HEK293 (cell line): ENCODE data around the gene RAB3C.

Source experiments
- CTCF ChIA-PET: fragments of 350-600 bp; formaldehyde crosslinking; extraction: SDS; loops from one replicate; lab custom pipeline; 2021; ENCODE audit warnings: antibody characterized with exemption; lab: Yijun Ruan, JAX
- POLR2A ChIA-PET: fragments of 300-600 bp; formaldehyde crosslinking; extraction: SDS; loops from one replicate; lab custom pipeline; 2020; ENCODE audit warnings: antibody characterized with exemption, inconsistent platforms; lab: Yijun Ruan, JAX
- H3K27ac ChIP-seq: fragments of 200-500 bp; sonication (Bioruptor generic); 2 replicates; pipeline ENCODE4 v1.5.1; 2014; ENCODE audit warnings: low read depth, low read length, control low read depth, inconsistent platforms; ENCODE audit errors: extremely low read depth
- H3K36me3 ChIP-seq, 2 experiments: fragments of 200-500 bp in 1 of 2; sonication (Bioruptor generic) in 1 of 2; 1 replicate in 1 of 2; 2 replicates in 1 of 2; pipeline ENCODE4 v1.5.1; 2014 to 2017; ENCODE audit warnings: inconsistent platforms in 2 of 2, low read length in 2 of 2; ENCODE audit not compliant: control insufficient read depth in 2 of 2, insufficient read depth in 1 of 2
- H3K4me1 ChIP-seq: fragments of 200-500 bp; sonication (Bioruptor generic); 2 replicates; pipeline ENCODE4 v1.5.1; 2014; ENCODE audit warnings: mild to moderate bottlenecking, low read length, inconsistent platforms; ENCODE audit not compliant: control insufficient read depth, insufficient read depth
- H3K4me3 ChIP-seq: 2 replicates; pipeline ENCODE4 v1.5.1; 2011; ENCODE audit warnings: low read depth, mild to moderate bottlenecking, control low read depth, low read length, moderate library complexity
- H3K9me3 ChIP-seq: fragments of 200-500 bp; sonication (Bioruptor generic); 2 replicates; pipeline ENCODE4 v1.5.1; 2014; ENCODE audit warnings: low read depth, low read length, inconsistent platforms; ENCODE audit not compliant: control insufficient read depth, insufficient read depth
- HOXA7 ChIP-seq: sonication (generic); formaldehyde crosslinking; IDR thresholded peaks from 2 replicates; pipeline ENCODE4 v1.8.1; 2022; ENCODE audit warnings: missing genetic modification reagents, borderline replicate concordance
- MZF1 ChIP-seq: fragments of 450-650 bp; formaldehyde crosslinking; IDR thresholded peaks from 2 replicates; pipeline ENCODE4 v1.5.1; 2017; ENCODE audit warnings: missing biosample characterization, missing genetic modification characterization, borderline replicate concordance
- OVOL3 ChIP-seq: fragments of 450-650 bp; formaldehyde crosslinking; IDR thresholded peaks from 2 replicates; pipeline ENCODE4 v1.5.1; 2016; ENCODE audit warnings: missing biosample characterization, missing genetic modification characterization
- WT1 ChIP-seq: fragments of 450-650 bp; formaldehyde crosslinking; IDR thresholded peaks from 2 replicates; pipeline ENCODE4 v1.5.1; 2016; ENCODE audit warnings: missing biosample characterization, missing genetic modification characterization
- ZNF121 ChIP-seq: fragments of 450-650 bp; formaldehyde crosslinking; IDR thresholded peaks from 2 replicates; pipeline ENCODE4 v1.5.1; 2016; ENCODE audit warnings: missing biosample characterization, missing genetic modification characterization
- ZNF133 ChIP-seq: fragments of 450-650 bp; formaldehyde crosslinking; IDR thresholded peaks from 2 replicates; pipeline ENCODE4 v1.5.1; 2016; ENCODE audit warnings: missing biosample characterization, missing genetic modification characterization
- ZNF146 ChIP-seq: fragments of 450-650 bp; formaldehyde crosslinking; IDR thresholded peaks from 2 replicates; pipeline ENCODE4 v1.5.1; 2016; ENCODE audit warnings: missing biosample characterization, missing genetic modification characterization
- ZNF157 ChIP-seq: fragments of 450-650 bp; formaldehyde crosslinking; IDR thresholded peaks from 2 replicates; pipeline ENCODE4 v1.5.1; 2016; ENCODE audit warnings: missing biosample characterization, missing genetic modification characterization
- ZNF16 ChIP-seq: fragments of 450-650 bp; formaldehyde crosslinking; IDR thresholded peaks from 2 replicates; pipeline ENCODE4 v1.5.1; 2016; ENCODE audit warnings: low read depth, missing biosample characterization, missing genetic modification characterization
- ZNF202 ChIP-seq: fragments of 450-650 bp; formaldehyde crosslinking; IDR thresholded peaks from 2 replicates; pipeline ENCODE4 v1.5.1; 2016; ENCODE audit warnings: missing biosample characterization, missing genetic modification characterization, borderline replicate concordance
- ZNF214 ChIP-seq: fragments of 450-650 bp; formaldehyde crosslinking; IDR thresholded peaks from 2 replicates; pipeline ENCODE4 v1.5.1; 2017; ENCODE audit warnings: missing biosample characterization, mild to moderate bottlenecking, missing genetic modification characterization, borderline replicate concordance
- ZNF239 ChIP-seq: fragments of 450-650 bp; formaldehyde crosslinking; IDR thresholded peaks from 2 replicates; pipeline ENCODE4 v1.5.1; 2016; ENCODE audit warnings: missing biosample characterization, missing genetic modification characterization
- ZNF302 ChIP-seq: fragments of 450-650 bp; formaldehyde crosslinking; IDR thresholded peaks from 2 replicates; pipeline ENCODE4 v1.5.1; 2016; ENCODE audit warnings: missing biosample characterization, missing genetic modification characterization, low read depth
- ZNF558 ChIP-seq: fragments of 450-650 bp; formaldehyde crosslinking; IDR thresholded peaks from 2 replicates; pipeline ENCODE4 v1.5.1; 2016; ENCODE audit warnings: missing biosample characterization, missing genetic modification characterization
- ZNF626 ChIP-seq: fragments of 450-650 bp; sonication (Bioruptor Pico); formaldehyde crosslinking; IDR thresholded peaks from 2 replicates; pipeline ENCODE4 v1.5.1; 2018; ENCODE audit warnings: missing biosample characterization, missing genetic modification characterization, inconsistent platforms
- ZNF664 ChIP-seq: fragments of 450-650 bp; formaldehyde crosslinking; IDR thresholded peaks from 2 replicates; pipeline ENCODE4 v1.5.1; 2016; ENCODE audit warnings: missing biosample characterization, missing genetic modification characterization
- ZNF670 ChIP-seq: fragments of 450-650 bp; formaldehyde crosslinking; IDR thresholded peaks from 2 replicates; pipeline ENCODE4 v1.5.1; 2016; ENCODE audit warnings: missing biosample characterization, missing genetic modification characterization, low read depth
- ZNF843 ChIP-seq: fragments of 450-650 bp; formaldehyde crosslinking; IDR thresholded peaks from 2 replicates; pipeline ENCODE4 v1.5.1; 2016; ENCODE audit warnings: missing biosample characterization, missing genetic modification characterization
- ZSCAN23 ChIP-seq: fragments of 450-650 bp; formaldehyde crosslinking; IDR thresholded peaks from 2 replicates; pipeline ENCODE4 v1.5.1; 2016; ENCODE audit warnings: missing biosample characterization, missing genetic modification characterization
- TF ChIP-seq, protein P1 (sequence below): fragments of 450-650 bp; formaldehyde crosslinking; IDR thresholded peaks from 2 replicates; pipeline ENCODE4 v1.5.1; 2017; ENCODE audit warnings: missing biosample characterization, missing genetic modification characterization
- TF ChIP-seq, protein P2 (sequence below): sonication (generic); formaldehyde crosslinking; IDR thresholded peaks from 2 replicates; pipeline ENCODE4 v1.8.1; 2022; ENCODE audit warnings: mild to moderate bottlenecking, moderate library complexity, missing genetic modification reagents
- TF ChIP-seq, protein P3 (sequence below): fragments of 450-650 bp; formaldehyde crosslinking; IDR thresholded peaks from 2 replicates; pipeline ENCODE4 v1.5.1; 2016; ENCODE audit warnings: missing biosample characterization, missing genetic modification characterization
- TF ChIP-seq, protein P4 (sequence below): fragments of 450-650 bp; formaldehyde crosslinking; IDR thresholded peaks from 2 replicates; pipeline ENCODE4 v1.5.1; 2016; ENCODE audit warnings: missing biosample characterization, missing genetic modification characterization

Gene RAB3C

DNA sequence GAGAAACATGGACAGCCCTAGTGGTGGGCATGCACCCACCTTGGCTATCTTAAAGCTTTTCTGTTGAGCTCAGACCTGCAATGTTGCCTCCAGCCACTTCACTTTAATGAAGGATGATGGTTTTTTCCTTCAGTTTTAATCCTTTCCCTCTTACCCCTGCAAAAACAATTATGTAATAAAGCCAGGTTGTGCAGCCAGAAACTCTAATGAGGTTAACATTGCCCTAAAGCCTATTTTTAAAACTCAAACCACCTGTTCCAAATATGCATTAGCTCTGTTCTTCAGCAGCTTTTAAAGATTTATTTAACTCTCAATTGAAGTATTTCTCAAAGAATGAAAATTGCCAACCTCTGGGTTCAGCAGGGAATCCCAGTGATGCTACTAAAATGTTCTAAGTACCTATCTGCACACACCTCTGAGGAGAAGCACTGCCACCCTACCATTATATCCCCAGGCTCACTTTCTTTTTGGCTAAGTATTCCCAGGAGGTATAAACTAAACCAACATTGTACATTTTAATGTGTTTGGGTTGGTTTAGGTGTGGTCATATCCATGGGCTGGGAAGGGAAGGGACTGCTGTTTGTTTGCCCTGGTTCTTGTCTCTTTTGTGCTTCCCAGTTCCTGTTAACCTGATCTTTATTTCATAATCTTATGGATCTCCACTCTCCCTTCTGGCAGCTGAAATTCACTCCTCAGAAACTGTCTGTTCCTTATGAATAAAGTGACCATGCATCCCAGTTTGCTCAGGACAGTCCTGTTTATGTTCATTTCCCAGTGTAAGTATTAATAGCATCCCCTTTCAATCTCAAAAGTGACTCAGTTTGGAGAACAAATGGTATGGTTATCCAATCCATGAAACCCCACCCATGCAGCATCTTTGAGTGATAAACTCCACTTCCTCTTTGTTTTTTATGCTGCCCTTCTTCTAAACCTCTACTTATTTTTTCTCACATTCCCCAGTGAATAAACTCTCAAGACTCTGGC is 251.7 kb downstream of the RAB3C start:
- TF ChIP-seq, protein P1, sequence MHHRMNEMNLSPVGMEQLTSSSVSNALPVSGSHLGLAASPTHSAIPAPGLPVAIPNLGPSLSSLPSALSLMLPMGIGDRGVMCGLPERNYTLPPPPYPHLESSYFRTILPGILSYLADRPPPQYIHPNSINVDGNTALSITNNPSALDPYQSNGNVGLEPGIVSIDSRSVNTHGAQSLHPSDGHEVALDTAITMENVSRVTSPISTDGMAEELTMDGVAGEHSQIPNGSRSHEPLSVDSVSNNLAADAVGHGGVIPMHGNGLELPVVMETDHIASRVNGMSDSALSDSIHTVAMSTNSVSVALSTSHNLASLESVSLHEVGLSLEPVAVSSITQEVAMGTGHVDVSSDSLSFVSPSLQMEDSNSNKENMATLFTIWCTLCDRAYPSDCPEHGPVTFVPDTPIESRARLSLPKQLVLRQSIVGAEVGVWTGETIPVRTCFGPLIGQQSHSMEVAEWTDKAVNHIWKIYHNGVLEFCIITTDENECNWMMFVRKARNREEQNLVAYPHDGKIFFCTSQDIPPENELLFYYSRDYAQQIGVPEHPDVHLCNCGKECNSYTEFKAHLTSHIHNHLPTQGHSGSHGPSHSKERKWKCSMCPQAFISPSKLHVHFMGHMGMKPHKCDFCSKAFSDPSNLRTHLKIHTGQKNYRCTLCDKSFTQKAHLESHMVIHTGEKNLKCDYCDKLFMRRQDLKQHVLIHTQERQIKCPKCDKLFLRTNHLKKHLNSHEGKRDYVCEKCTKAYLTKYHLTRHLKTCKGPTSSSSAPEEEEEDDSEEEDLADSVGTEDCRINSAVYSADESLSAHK (tag by site-specific recombination), result no peak
- TF ChIP-seq ZNF202, result no peak
- TF ChIP-seq HOXA7 (CRISPR knock-in tag), result no peak
- no peak for TF ChIP-seq ZNF214 (tag by site-specific recombination)
- no peak for TF ChIP-seq OVOL3 (tag by site-specific recombination)
- TF ChIP-seq ZNF157, result no peak
- no peak for TF ChIP-seq ZNF302 (tag by site-specific recombination)
- TF ChIP-seq MZF1 (tag by site-specific recombination), result no peak
- no peak for TF ChIP-seq ZNF626 (tag by site-specific recombination)
- TF ChIP-seq ZNF16 (tag by site-specific recombination), result no peak
- TF ChIP-seq ZNF670 (tag by site-specific recombination), result no peak
- no peak for TF ChIP-seq ZNF843
- TF ChIP-seq, protein P2, sequence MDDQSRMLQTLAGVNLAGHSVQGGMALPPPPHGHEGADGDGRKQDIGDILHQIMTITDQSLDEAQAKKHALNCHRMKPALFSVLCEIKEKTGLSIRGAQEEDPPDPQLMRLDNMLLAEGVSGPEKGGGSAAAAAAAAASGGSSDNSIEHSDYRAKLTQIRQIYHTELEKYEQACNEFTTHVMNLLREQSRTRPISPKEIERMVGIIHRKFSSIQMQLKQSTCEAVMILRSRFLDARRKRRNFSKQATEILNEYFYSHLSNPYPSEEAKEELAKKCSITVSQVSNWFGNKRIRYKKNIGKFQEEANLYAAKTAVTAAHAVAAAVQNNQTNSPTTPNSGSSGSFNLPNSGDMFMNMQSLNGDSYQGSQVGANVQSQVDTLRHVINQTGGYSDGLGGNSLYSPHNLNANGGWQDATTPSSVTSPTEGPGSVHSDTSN (CRISPR knock-in tag), result no peak
- no peaks in the 10 kb centered on the region for H3K4me1 ChIP-seq
- no peaks in the 10 kb centered on the region for H3K36me3 ChIP-seq
- H3K27ac ChIP-seq, result no peak overlapping the region
- CTCF ChIA-PET, result interaction anchor here (0.7 to 1.2 kb wide), 2 partner anchors 24 to 134 kb away, joined by 3 to 4 read pairs; no protein-coding TSS in a partner anchor
- POLR2A ChIA-PET, result no interaction called here
- H3K4me3 ChIP-seq, result no peak overlapping the region
- no peaks in the 10 kb centered on the region for H3K9me3 ChIP-seq

DNA sequence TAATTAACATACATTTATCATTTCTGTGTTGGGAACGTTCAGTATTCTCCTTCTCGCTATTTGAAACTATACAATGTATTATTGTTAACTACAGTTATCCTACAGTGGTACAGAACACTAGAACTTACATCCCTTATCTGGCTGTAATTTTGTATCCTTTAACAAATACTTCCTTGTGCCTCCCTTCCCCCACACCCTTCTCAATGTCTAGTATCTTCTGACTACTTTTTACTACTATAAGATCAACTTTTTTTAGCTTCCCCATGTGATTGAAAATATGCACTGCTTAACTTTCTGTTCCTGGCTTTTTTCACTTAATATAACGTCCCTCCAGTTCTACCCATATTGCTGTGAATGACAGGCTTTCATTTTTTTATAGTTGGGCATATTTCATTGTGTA is 253.5 kb downstream of the RAB3C start:
- no peak overlapping the region for H3K4me3 ChIP-seq
- CTCF ChIA-PET, result no interaction called here
- no peaks in the 10 kb centered on the region for H3K36me3 ChIP-seq
- H3K27ac ChIP-seq, result no peak overlapping the region
- POLR2A ChIA-PET, result no interaction called here
- H3K4me1 ChIP-seq, result no peaks in the 10 kb centered on the region
- no peaks in the 10 kb centered on the region for H3K9me3 ChIP-seq
- TF ChIP-seq ZNF239 (tag by site-specific recombination) (no peak), ZNF146 (tag by site-specific recombination) (no peak), ZNF133 (no peak), ZNF16 (tag by site-specific recombination) (no peak), ZNF664 (tag by site-specific recombination) (no peak), ZNF558 (no peak), WT1 (no peak), ZSCAN23 (tag by site-specific recombination) (no peak), ZNF121 (tag by site-specific recombination) (no peak)
- TF ChIP-seq, protein P3, sequence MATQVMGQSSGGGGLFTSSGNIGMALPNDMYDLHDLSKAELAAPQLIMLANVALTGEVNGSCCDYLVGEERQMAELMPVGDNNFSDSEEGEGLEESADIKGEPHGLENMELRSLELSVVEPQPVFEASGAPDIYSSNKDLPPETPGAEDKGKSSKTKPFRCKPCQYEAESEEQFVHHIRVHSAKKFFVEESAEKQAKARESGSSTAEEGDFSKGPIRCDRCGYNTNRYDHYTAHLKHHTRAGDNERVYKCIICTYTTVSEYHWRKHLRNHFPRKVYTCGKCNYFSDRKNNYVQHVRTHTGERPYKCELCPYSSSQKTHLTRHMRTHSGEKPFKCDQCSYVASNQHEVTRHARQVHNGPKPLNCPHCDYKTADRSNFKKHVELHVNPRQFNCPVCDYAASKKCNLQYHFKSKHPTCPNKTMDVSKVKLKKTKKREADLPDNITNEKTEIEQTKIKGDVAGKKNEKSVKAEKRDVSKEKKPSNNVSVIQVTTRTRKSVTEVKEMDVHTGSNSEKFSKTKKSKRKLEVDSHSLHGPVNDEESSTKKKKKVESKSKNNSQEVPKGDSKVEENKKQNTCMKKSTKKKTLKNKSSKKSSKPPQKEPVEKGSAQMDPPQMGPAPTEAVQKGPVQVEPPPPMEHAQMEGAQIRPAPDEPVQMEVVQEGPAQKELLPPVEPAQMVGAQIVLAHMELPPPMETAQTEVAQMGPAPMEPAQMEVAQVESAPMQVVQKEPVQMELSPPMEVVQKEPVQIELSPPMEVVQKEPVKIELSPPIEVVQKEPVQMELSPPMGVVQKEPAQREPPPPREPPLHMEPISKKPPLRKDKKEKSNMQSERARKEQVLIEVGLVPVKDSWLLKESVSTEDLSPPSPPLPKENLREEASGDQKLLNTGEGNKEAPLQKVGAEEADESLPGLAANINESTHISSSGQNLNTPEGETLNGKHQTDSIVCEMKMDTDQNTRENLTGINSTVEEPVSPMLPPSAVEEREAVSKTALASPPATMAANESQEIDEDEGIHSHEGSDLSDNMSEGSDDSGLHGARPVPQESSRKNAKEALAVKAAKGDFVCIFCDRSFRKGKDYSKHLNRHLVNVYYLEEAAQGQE (tag by site-specific recombination), result no peak
- TF ChIP-seq, protein P4, sequence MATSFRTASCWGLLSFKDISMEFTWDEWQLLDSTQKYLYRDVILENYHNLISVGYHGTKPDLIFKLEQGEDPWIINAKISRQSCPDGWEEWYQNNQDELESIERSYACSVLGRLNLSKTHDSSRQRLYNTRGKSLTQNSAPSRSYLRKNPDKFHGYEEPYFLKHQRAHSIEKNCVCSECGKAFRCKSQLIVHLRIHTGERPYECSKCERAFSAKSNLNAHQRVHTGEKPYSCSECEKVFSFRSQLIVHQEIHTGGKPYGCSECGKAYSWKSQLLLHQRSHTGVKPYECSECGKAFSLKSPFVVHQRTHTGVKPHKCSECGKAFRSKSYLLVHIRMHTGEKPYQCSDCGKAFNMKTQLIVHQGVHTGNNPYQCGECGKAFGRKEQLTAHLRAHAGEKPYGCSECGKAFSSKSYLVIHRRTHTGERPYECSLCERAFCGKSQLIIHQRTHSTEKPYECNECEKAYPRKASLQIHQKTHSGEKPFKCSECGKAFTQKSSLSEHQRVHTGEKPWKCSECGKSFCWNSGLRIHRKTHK (tag by site-specific recombination), result no peak
